ENCODE data around the gene SNAI3.
A peak's percentile ranks its signal among the peaks of the same experiment; 100 is the strongest.

DNA sequence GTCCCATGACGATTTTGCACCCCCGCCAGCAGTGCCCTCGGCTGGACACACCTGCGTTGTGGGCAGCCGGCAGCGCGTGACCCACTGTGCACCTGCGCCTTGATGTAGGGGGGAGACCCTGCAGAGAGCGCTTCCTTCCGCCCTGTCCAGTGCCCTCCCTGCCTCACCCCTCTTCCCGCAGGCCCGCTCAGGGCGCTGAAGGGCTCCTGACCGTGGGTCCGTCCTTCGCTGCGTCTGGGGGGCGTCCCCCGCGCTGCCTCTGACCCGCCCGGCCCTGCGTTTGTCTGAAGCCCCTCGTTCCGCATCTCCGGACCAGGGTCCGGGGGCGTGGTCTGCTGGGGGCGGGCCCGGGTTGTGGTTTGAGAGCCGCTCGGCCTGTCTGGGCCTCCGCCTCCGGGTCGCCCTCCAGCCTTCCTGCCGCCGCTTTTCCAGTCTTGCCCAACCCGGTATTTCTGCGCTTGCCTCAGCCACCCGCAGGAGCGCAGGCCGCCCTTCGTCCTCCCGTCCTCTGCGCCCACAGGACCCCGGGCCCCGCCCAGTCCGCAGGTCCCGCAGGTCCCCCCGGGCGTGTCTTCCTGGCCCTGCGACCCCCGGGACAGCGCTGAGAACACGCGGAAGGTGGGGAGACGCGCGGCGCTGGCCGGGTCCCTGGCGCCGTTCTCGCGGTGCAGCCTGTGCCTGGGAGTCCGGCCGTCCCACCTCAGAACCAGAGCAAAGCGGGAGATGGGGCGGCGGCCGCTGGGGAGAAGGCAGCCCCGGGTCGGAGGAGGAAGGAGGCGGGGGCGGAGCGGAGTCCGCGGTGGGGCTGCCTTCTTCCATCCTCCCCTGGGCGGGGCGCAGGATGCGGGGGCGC is 51.9 kb downstream of the SNAI3 start:
- TF ChIP-seq POLR2A (IDR thresholded peaks at IDR 0.05): peak in 1 of 4 donors; percentile 7
- TF ChIP-seq, protein P1, sequence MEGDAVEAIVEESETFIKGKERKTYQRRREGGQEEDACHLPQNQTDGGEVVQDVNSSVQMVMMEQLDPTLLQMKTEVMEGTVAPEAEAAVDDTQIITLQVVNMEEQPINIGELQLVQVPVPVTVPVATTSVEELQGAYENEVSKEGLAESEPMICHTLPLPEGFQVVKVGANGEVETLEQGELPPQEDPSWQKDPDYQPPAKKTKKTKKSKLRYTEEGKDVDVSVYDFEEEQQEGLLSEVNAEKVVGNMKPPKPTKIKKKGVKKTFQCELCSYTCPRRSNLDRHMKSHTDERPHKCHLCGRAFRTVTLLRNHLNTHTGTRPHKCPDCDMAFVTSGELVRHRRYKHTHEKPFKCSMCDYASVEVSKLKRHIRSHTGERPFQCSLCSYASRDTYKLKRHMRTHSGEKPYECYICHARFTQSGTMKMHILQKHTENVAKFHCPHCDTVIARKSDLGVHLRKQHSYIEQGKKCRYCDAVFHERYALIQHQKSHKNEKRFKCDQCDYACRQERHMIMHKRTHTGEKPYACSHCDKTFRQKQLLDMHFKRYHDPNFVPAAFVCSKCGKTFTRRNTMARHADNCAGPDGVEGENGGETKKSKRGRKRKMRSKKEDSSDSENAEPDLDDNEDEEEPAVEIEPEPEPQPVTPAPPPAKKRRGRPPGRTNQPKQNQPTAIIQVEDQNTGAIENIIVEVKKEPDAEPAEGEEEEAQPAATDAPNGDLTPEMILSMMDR (IDR thresholded peaks at IDR 0.05): no peak

Measured in esophagus squamous epithelium (tissue), 4 donors.